H9 (cell line): ENCODE data around the gene ATE1. TPM values are rescaled to one million over a fixed set of nuclear protein-coding genes. Genes with fewer than 3 reads are reported as not detected.

Experiments used
- DNase-seq: peaks from one replicate; pipeline ENCODE4 v3.0.0-alpha.2; 2017
- H2AFZ ChIP-seq: one replicate; pipeline ENCODE4 v1.6.1; 2013; ENCODE audit warnings: mild to moderate bottlenecking, low read length, control low read depth, moderate library complexity
- H2AK5ac ChIP-seq: 2 replicates; pipeline ENCODE4 v1.6.1; 2013; ENCODE audit warnings: low read length, control low read depth, mixed read lengths; ENCODE audit not compliant: insufficient read length
- H2BK120ac ChIP-seq: one replicate; pipeline ENCODE4 v1.6.1; 2013; ENCODE audit warnings: low read depth, mild to moderate bottlenecking, low read length, control low read depth, inconsistent platforms; ENCODE audit not compliant: poor library complexity, severe bottlenecking
- H2BK12ac ChIP-seq: 2 replicates; pipeline ENCODE4 v1.6.1; 2013; ENCODE audit warnings: low read length, control low read depth, mixed read lengths, low read depth; ENCODE audit not compliant: insufficient read length
- H2BK15ac ChIP-seq: 2 replicates; pipeline ENCODE4 v1.6.1; 2013; ENCODE audit warnings: low read depth, low read length, control low read depth
- H2BK20ac ChIP-seq: one replicate; pipeline ENCODE4 v1.6.1; 2013; ENCODE audit warnings: low read depth, mild to moderate bottlenecking, low read length, control low read depth, inconsistent platforms; ENCODE audit not compliant: poor library complexity, severe bottlenecking
- H2BK5ac ChIP-seq: 2 replicates; pipeline ENCODE4 v1.6.1; 2013; ENCODE audit warnings: low read length, control low read depth, mixed read lengths; ENCODE audit not compliant: insufficient read length
- H3K14ac ChIP-seq: 2 replicates; pipeline ENCODE4 v1.6.1; 2013; ENCODE audit warnings: low read length, control low read depth; ENCODE audit not compliant: insufficient read depth
- H3K18ac ChIP-seq: 2 replicates; pipeline ENCODE4 v1.6.1; 2013; ENCODE audit warnings: low read depth, mild to moderate bottlenecking, mixed read lengths, low read length, control low read depth; ENCODE audit not compliant: insufficient read length
- H3K23ac ChIP-seq: 2 replicates; pipeline ENCODE4 v1.6.1; 2013; ENCODE audit warnings: low read length, control low read depth, mixed read lengths, low read depth; ENCODE audit not compliant: insufficient read length
- H3K23me2 ChIP-seq: 2 replicates; pipeline ENCODE4 v1.6.1; 2013; ENCODE audit warnings: low read depth, mild to moderate bottlenecking, mixed read lengths, low read length, control low read depth; ENCODE audit not compliant: insufficient read length, poor library complexity, severe bottlenecking
- H3K27ac ChIP-seq: 2 replicates; pipeline ENCODE4 v1.5.1; 2013; ENCODE audit warnings: low read length, control low read depth, mixed read lengths, low read depth; ENCODE audit not compliant: insufficient read length
- H3K27me3 ChIP-seq: 2 replicates; pipeline ENCODE4 v1.6.1; 2013; ENCODE audit warnings: low read length, control low read depth, inconsistent platforms; ENCODE audit not compliant: insufficient read depth
- H3K4ac ChIP-seq: 2 replicates; pipeline ENCODE4 v1.6.1; 2013; ENCODE audit warnings: low read depth, mild to moderate bottlenecking, control low read depth, inconsistent platforms, low read length, moderate library complexity
- H3K4me1 ChIP-seq: 2 replicates; pipeline ENCODE4 v1.6.1; 2013; ENCODE audit warnings: low read length, control low read depth, inconsistent platforms; ENCODE audit not compliant: insufficient read depth
- H3K4me2 ChIP-seq: 2 replicates; pipeline ENCODE4 v1.6.1; 2013; ENCODE audit warnings: low read length, control low read depth, mixed read lengths; ENCODE audit not compliant: insufficient read length, insufficient read depth
- H3K56ac ChIP-seq: 2 replicates; pipeline ENCODE4 v1.6.1; 2013; ENCODE audit warnings: low read depth, mild to moderate bottlenecking, mixed read lengths, low read length, control low read depth; ENCODE audit not compliant: insufficient read length
- H3K79me1 ChIP-seq: 2 replicates; pipeline ENCODE4 v1.6.1; 2013; ENCODE audit warnings: low read depth, mild to moderate bottlenecking, moderate library complexity, low read length, control low read depth, inconsistent platforms; ENCODE audit not compliant: insufficient read depth, poor library complexity, severe bottlenecking
- H3K79me2 ChIP-seq: 2 replicates; pipeline ENCODE4 v1.6.1; 2013; ENCODE audit warnings: low read length, control low read depth, inconsistent platforms; ENCODE audit not compliant: insufficient read depth
- H3K9ac ChIP-seq: 2 replicates; pipeline ENCODE4 v1.6.1; 2013; ENCODE audit warnings: low read length, control low read depth, mixed read lengths; ENCODE audit not compliant: insufficient read length; ENCODE audit errors: extremely low read depth
- H3K9me3 ChIP-seq: one replicate; pipeline ENCODE4 v1.6.1; 2013; ENCODE audit warnings: low read depth, low read length, inconsistent platforms; ENCODE audit not compliant: control insufficient read depth
- H3T11ph ChIP-seq: one replicate; pipeline ENCODE4 v1.6.1; 2013; ENCODE audit warnings: mild to moderate bottlenecking, low read length, control low read depth, inconsistent platforms
- H4K20me1 ChIP-seq: one replicate; pipeline ENCODE4 v1.6.1; 2013; ENCODE audit not compliant: control insufficient read depth, insufficient read length, insufficient read depth
- H4K5ac ChIP-seq: 2 replicates; pipeline ENCODE4 v1.6.1; 2013; ENCODE audit warnings: low read depth, mild to moderate bottlenecking, mixed read lengths, low read length, control low read depth; ENCODE audit not compliant: insufficient read length
- H4K8ac ChIP-seq: replicated peaks from 2 replicates; pipeline ENCODE4 v1.6.1; 2013; ENCODE audit warnings: low read length, control low read depth, mixed read lengths, low read depth; ENCODE audit not compliant: insufficient read length
- H4K91ac ChIP-seq: 2 replicates; pipeline ENCODE4 v1.6.1; 2013; ENCODE audit warnings: low read depth, mild to moderate bottlenecking, moderate library complexity, mixed read lengths, low read length, control low read depth; ENCODE audit not compliant: insufficient read length
- H3K27ac Mint-ChIP-seq, 3 experiments: 2 replicates in 2 of 3; 3 replicates in 1 of 3; pipeline ENCODE4 v1.8.0; 2020 to 2021; ENCODE audit warnings: mixed read lengths in 3 of 3, mild to moderate bottlenecking in 1 of 3, moderate library complexity in 1 of 3
- H3K27me3 Mint-ChIP-seq: 2 replicates; pipeline ENCODE4 v1.8.0; 2021; ENCODE audit warnings: low read depth, mild to moderate bottlenecking, moderate library complexity, mixed read lengths
- H3K36me3 Mint-ChIP-seq, 3 experiments: 2 replicates in 2 of 3; 3 replicates in 1 of 3; pipeline ENCODE4 v1.8.0; 2020 to 2021; ENCODE audit warnings: low read depth in 3 of 3, mixed read lengths in 3 of 3; ENCODE audit not compliant: insufficient read depth in 1 of 3
- H3K4me1 Mint-ChIP-seq, 2 experiments: 2 replicates each; pipeline ENCODE4 v1.8.0; 2020; ENCODE audit warnings: mixed read lengths in 2 of 2
- H3K4me3 Mint-ChIP-seq, 2 experiments: 2 replicates in 1 of 2; 3 replicates in 1 of 2; pipeline ENCODE4 v1.8.0; 2020 to 2021; ENCODE audit warnings: mild to moderate bottlenecking in 2 of 2, mixed read lengths in 2 of 2, moderate library complexity in 1 of 2
- H3K9me3 Mint-ChIP-seq, 2 experiments: 2 replicates in 1 of 2; 3 replicates in 1 of 2; pipeline ENCODE4 v1.8.0; 2020; ENCODE audit warnings: mild to moderate bottlenecking in 2 of 2, mixed read lengths in 2 of 2, moderate library complexity in 1 of 2
- WGBS: extraction: QIAGEN DNeasy Blood & Tissue Kit; methylation state at CpG from one replicate; pipeline ENCODE4 v1.1.7; 2013; ENCODE audit warnings: missing lambda C conversion rate, low lambda C conversion rate, mixed read lengths; ENCODE audit not compliant: insufficient read length; ENCODE audit errors: extremely low coverage; 5-methylcytosine and 5-hydroxymethylcytosine counted together
- total RNA-seq: library from RNA; stranded (reverse); gene quantifications from 2 replicates; pipeline ENCODE4 v1.2.1, GENCODE V29; 2021
- TF ChIP-seq, protein P1 (sequence below): fragments of 200-600 bp; sonication (generic); conservative IDR thresholded peaks from 3 replicates; pipeline ENCODE4 v1.8.0; 2021; ENCODE audit warnings: antibody characterized with exemption, mild to moderate bottlenecking

The ATE1 gene
- total RNA-seq, 1 experiment from 2014 or later, result 29.0 TPM

DNA sequence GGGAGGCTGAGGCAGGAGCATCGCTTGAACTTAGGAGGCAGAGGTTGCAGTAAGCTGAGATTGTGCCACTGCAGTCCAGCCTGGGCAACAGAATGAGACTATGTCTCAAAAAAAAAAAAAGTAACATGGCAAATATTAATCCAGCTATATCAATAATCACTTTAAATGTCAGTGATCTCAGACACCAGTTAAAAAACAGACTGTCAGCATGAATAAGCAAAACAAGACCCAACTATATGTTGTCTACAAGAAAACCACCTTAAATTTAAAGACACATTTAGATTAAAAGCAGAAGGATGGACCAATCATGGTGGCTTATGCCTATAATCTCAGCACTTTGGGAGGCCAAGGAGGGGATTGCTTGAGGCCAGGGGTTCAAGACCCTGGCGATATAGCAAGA is 8.5 kb upstream of the ATE1 start:
- DNase-seq, result no peak
- peaks cover 2 to 11% of the 10 kb centered on the region in 2 experiments; a peak in 3 of 5 replicates for H3K9me3 Mint-ChIP-seq
- Histone ChIP-seq H4K8ac (no peak overlapping the region), H3K23ac (no peak overlapping the region), H3K23me2 (no peaks in the 10 kb centered on the region), H2BK120ac (no peak overlapping the region), H4K20me1 (no peaks in the 10 kb centered on the region), H2AK5ac (no peak overlapping the region), H3K56ac (no peak overlapping the region), H4K91ac (no peak overlapping the region), H2BK15ac (no peak overlapping the region), H3K9me3 (no peaks in the 10 kb centered on the region), H2BK20ac (no peak overlapping the region), H3K9ac (no peak overlapping the region), H3K4me1 (no peaks in the 10 kb centered on the region), H2BK12ac (no peak overlapping the region), H3K79me1 (no peaks in the 10 kb centered on the region), H3K4ac (no peak overlapping the region), H3K27ac (no peak overlapping the region), H2AFZ (no peak overlapping the region), H3T11ph (no peak overlapping the region), H3K18ac (no peak overlapping the region), H3K4me2 (no peak overlapping the region), H3K14ac (no peak overlapping the region), H3K79me2 (no peaks in the 10 kb centered on the region), H3K27me3 (no peaks in the 10 kb centered on the region), H4K5ac (no peak overlapping the region), H2BK5ac (no peak overlapping the region)
- H3K4me3 Mint-ChIP-seq, result no peak overlapping the region
- peaks cover 2 to 21% (median 5%) of the 10 kb centered on the region in 3 experiments; a peak in 5 of 7 replicates for H3K36me3 Mint-ChIP-seq
- TF ChIP-seq, protein P1, sequence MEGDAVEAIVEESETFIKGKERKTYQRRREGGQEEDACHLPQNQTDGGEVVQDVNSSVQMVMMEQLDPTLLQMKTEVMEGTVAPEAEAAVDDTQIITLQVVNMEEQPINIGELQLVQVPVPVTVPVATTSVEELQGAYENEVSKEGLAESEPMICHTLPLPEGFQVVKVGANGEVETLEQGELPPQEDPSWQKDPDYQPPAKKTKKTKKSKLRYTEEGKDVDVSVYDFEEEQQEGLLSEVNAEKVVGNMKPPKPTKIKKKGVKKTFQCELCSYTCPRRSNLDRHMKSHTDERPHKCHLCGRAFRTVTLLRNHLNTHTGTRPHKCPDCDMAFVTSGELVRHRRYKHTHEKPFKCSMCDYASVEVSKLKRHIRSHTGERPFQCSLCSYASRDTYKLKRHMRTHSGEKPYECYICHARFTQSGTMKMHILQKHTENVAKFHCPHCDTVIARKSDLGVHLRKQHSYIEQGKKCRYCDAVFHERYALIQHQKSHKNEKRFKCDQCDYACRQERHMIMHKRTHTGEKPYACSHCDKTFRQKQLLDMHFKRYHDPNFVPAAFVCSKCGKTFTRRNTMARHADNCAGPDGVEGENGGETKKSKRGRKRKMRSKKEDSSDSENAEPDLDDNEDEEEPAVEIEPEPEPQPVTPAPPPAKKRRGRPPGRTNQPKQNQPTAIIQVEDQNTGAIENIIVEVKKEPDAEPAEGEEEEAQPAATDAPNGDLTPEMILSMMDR, result no peak
- peaks cover 4 to 5% of the 10 kb centered on the region in 2 experiments for H3K4me1 Mint-ChIP-seq
- WGBS, result no CpG with 5 or more reads among the region's 2 CpGs
- no peak overlapping the region for H3K27ac Mint-ChIP-seq
- no peaks in the 10 kb centered on the region for H3K27me3 Mint-ChIP-seq
